Measurements from ENCODE around the gene FYB2.

FYB2 gene, protein sequence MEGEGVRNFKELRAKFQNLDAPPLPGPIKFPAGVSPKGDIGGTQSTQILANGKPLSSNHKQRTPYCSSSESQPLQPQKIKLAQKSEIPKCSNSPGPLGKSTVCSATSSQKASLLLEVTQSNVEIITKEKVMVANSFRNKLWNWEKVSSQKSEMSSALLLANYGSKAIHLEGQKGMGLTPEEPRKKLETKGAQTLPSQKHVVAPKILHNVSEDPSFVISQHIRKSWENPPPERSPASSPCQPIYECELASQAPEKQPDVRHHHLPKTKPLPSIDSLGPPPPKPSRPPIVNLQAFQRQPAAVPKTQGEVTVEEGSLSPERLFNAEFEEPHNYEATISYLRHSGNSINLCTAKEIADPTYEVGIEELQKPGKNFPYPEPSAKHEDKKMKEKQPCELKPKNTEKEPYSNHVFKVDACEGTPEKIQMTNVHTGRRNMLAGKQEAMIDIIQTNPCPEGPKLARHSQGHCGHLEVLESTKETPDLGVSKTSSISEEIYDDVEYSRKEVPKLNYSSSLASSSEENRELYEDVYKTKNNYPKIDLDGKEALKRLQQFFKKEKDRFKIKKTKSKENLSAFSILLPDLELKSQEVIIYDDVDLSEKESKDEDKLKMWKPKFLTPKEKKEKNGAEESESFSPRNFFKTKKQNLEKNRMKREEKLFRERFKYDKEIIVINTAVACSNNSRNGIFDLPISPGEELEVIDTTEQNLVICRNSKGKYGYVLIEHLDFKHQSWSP

DNA sequence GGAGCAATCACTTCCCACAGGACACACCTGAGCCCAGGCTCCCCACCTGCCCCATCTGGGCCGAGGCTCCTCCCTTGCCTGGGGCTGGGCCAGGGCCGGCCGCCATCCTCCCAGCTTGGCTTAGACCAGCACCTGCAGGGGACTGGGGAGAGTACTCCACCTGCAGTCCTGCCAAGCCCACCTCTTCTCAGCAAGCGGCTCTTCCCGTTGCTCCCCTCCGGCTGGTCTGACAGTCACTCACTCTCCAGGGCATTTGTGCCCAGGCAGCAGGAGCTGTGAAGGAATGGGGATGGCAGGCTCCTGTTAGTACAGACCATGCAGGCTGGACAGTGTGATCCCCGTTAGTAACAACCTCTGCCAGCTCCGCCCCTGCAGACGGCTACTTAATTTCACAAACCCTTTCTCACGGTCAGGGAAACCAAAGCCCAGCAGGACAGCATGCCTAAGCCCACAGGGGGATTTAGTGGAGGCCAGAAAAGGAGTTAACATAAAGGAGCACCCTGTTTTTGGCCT is at the start of gene FYB2:
Gene FYB2, minus strand, starts transcription at position 18 of the 513 bp plus-strand sequence. CDS start 114 bp downstream, outside the sequence.
- DNase-seq (ENCODE audit: low read depth) = no peak

DNA sequence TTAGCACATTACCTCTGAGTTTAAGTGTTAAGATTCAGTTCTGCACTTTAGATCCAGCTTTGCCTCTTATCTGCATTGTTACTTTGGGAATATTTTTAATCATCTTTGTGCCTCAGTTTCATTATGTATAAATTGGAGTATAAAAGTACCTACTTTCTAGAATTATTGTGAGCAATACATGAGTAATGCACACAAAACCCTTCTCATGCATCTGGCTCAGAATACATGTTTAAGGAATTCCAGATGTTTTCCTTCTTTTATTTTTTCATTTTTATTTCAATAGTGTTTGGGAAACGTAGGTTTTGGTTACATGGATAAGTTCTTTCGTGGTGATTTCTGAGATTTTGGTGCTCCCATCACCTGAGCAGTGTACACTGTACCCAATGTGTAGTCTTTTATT is 49.6 kb upstream of the FYB2 start:
- no peak for DNase-seq (ENCODE audit: low read depth)

DNA sequence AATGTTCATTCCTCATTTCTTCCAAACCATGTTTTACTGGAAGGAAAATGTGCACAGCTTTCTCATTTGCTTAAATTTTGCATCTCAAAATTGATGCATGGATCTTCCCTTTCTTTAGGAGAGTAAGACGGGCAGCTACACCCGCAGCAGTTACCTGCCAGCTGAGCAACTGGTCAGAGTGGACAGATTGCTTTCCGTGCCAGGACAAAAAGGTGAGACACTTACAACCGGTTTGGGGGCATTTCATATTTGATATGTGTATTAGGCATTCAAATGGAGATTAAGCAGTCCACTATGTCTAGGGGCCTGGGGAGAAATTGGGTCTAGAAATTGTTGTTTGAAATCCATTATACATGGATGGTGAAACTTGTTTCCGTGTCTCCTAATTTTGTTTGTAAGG is 48.3 kb upstream of the FYB2 start:
- no peak for DNase-seq (ENCODE audit: low read depth)

DNA sequence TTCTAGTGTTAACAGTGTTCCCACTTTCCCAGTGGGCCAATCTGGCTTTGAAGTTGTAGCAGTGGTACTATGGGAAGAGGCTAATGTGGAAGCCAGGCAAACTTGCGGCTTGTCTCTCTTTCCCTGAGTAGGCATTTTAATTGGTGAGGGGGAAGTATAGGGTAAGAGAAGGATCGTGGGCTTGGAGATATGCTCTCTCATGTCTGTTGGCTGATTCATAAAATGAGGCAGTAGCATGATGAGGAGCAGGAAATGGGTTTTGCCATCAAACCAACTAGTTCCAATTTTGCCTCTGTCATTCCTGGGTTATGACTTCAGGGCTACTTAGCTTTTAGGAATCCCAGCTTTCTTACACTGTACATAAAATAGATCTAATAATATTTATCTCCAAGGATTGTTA is 47.5 kb upstream of the FYB2 start:
- no peak for DNase-seq (ENCODE audit: low read depth)

DNA sequence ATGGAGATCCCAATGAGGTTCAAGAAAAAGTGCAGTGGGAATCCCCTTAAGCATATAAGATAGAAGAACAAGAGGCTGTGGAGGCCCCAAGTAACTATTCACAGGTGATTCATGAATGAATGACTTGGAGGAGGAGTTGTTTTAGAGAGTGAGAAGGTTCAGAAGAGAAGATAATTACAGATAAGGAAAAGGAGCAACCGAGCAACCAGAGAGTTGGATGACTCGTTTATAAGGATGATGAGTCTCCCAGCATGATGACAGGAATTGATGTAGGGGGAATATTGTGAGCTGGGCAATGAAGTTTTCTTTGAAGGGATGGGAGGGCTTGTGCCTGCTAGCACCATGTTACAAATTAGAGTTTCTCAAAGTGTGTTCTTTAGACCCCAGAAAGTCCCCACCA is 45.2 kb upstream of the FYB2 start:
- no peak for DNase-seq (ENCODE audit: low read depth)

DNA sequence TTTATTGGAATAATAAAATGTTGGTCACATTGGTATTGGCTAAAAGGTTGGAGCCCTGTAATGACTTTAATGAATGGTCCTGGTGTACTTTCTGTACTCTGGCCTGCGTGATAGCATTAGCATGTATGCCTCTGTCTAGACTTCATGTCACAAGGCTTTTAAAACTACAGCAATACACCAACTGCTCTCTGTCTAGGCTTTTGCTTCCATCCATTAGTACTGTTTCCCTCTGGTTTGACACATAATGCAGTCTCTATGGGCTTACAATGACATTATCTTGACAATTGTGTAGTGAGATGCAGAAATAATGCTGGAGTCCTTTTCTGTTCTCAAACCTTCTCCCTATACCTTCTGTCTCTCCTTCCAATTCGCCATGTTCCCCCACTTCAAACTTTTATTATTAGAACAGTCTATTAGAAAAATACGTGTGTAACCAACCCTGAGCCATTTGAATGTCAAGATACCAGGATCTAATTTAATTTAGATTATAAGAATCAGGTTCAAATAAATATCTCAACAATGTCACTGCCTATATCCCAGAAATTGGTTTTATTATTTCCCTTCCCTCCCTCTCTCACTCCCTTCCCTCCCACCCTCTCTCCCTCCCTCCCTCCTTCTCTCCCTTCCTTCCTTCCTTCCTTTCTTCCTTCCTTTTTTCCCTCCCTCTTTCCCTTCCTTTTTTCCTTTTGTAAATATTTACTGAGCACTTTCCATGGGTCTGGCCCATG is 44.2 kb upstream of the FYB2 start:
- DNase-seq (ENCODE audit: low read depth) = no peak

DNA sequence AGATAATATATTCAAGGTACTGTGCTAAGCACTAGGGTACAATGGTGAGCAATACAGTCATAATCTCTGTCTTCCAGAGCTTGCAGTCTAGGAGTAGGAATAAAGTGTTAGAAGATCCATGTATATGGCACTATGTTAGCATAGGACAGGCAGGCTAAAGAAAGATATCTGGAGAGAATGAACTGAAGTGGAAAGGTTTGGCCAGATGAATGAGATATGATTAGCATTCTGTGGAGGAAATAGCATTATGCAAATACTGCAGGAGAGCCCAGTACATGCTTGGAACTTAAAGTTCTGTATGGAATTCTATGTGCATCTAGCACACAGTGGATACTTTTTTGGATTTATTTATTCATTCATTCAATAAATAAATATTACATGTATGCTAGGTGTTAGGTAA is 40.1 kb upstream of the FYB2 start:
- DNase-seq (ENCODE audit: low read depth) = no peak

DNA sequence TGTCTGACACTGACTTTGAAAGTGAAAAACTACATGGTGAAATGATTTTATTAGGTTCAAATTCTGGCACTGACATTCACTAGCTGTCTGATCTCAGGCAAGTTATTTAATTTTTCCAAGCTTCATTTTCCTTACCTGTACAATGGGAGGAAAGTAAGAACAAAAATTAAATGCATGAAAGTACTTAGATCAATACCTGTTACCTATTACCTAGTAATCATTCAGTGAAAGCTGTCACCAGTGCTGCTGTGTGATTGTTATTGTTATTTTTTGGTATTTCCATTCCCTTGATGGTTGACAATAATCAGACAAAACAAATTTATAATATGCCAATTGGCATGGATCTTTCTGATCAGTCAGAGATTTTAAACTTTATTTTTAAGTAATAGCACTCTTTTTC is 37.0 kb upstream of the FYB2 start:
- no peak for DNase-seq (ENCODE audit: low read depth)

DNA sequence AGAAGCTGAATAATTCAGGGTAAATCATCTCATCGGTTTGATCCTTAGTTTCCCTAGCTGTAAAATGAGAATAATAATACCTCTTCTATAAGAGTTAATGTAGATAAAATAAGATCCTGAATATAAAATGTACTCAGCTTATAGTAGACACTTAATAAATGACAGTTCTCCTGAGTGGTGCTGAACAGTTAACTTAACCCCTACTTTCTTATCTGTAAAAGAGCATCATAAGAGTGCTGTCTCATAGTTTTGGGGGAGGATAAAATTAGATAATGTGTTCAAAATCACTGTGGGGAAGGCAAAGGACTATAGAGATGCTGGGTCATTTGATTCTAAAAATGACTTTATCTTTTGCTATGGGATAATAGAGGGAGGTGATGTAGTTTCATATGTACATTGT is 36.0 kb upstream of the FYB2 start:
- no peak for DNase-seq (ENCODE audit: low read depth)

DNA sequence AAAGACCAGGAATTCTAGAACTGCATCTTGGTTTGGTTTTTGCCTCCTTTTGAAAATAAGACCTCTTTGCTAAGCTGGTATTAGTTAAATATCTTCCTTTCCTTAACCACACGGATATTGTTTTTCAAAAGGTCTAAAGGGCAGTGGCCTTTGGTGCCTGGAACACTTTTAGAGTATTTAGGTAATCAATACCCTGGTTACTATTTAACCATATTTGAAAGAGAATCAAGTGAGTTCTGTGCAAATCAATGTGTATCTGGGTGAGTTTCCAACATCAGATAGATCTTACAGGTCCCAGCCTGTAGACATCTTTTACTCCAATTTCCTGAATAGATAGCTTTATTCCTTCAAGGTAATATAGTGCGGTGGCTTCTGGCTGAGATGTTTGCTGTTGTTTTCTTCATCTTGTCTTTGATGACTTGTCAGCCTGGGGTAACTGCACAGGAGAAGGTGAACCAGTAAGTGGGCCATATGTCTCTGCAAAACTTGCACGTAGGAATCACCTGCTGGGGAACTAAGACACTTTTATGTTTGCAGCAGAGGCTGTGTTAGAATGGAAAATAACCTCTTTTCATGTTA is 35.4 kb upstream of the FYB2 start, which contains the start of gene C8A:
Gene C8A, plus strand, starts transcription at position 277 of the 579 bp plus-strand sequence. Its CDS starts 105 bp downstream, at position 382.
- DNase-seq (ENCODE audit: low read depth) = no peak

DNA sequence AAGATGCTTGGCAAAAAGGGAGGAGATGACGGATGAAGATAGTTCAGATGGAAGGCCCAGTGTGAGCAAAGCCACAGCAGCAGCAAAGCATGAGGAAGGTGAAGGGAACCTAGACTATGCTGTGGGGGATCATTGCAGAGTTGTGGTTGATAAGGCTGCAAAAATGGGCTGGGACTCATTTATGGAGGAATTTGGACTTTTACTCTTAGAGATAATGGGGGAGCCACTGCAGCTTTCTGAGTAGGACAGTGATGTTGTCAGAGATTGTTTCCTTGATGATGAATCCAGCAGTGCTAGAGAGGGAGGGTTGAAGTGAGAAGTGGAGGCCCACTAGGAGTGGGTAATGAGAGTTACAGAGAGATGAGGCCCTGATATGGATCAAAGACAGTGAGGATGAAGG is 33.3 kb upstream of the FYB2 start:
- DNase-seq (ENCODE audit: low read depth) = no peak

DNA sequence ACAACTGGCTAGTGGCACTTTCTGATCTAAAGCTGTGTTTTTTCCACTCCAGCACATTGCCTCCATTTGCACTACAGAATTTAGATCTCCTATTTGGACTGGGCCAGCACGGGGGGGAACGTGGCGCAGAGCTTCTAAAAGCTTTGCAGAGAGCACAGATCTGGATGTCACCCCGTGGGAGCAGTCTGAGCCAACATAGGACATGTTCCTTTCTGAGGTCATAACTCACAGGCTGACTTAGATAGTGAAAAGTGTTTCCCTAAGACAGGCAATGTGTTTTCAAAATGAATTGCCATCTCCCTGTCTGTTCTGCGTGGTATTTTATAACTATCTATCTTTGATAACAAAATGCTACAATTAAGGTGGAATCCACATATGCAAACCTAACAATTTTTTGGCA is 31.7 kb upstream of the FYB2 start:
- no peak for DNase-seq (ENCODE audit: low read depth)

DNA sequence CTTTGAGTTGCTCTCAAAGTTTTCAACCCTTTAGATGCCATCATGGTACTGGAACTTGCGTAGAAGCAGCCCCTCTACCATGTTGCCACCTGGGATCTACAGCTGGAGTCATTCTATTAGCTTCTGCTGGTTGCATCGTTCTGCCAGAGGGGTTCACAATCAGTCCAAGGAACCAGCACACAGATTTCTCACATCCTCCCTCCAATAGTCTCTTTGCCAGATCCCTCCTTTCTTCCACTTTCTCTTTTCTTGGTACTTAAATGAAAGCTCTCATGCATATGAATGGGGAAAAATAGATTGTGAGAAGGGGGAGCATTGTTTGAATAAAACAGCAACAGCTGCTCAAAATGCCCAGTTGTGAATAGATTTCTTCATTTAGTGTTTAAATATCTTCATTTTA is 31.2 kb upstream of the FYB2 start:
- no peak for DNase-seq (ENCODE audit: low read depth)

DNA sequence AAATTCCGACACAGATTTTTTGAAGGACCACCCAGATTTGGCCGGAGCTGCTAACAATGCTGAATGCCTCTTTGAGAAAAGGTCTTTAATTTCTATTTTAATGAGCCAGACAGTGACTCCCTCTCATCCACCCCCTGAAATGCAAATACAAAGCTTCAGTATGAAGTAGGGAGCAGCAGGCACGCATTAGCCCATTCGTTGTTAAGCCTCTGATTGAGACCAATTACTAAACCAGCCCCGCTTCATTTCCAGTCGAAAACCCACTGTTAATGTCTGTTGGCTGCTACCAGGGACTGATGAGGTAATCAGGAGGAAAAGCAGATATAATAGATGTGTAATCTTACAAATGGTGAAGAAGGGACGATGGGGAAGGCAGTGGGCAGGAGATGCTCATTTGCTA is 30.5 kb upstream of the FYB2 start:
- DNase-seq (ENCODE audit: low read depth) = no peak

DNA sequence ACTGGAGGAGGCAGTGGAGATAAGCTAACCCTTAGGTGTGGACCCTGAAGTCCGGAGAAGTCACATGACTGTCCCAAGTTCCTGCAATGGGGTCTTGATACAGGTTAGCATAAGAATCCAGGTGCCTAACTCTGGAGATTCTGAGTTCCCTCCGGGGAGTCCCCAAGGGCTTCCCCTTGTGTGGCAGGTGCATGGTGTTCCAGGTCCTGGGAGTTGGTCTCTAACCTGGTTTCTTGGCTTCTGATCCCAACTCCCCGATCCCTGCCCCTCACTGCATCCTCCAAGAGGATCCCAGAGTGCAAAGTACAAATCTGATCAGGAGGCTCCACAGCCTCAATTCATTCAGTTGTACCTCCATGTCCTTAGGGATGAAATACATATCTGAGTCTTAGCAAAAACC is 26.1 kb upstream of the FYB2 start:
- DNase-seq (ENCODE audit: low read depth) = no peak

DNA sequence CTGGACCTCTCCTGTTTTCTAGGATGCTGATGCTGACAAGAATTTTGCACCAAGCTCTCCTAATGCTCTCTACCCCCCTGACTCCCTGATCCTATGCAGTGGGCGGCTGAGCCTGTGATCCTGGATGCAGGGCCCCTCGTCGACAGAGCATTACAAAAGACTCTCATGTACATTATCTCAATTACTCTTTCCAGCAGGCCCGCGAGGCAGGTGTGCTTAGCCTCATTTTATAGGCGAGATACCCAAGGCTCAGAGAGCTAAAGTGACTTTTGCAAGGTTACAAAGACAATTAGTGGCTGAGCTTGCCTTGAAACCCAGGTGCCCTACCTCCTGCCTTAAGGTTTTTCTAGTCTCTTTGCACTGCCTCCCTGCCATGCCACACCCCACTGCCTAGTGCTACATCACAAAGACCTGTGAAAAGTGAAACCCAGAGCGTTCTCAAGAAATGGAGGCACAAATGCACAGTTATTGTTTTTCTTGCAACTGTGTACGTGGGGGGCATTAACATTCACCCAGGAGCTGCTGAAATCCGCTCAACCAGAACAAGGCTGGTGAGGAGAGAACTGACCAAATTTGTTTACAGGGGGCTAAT is 25.4 kb upstream of the FYB2 start:
- no peak for DNase-seq (ENCODE audit: low read depth)

DNA sequence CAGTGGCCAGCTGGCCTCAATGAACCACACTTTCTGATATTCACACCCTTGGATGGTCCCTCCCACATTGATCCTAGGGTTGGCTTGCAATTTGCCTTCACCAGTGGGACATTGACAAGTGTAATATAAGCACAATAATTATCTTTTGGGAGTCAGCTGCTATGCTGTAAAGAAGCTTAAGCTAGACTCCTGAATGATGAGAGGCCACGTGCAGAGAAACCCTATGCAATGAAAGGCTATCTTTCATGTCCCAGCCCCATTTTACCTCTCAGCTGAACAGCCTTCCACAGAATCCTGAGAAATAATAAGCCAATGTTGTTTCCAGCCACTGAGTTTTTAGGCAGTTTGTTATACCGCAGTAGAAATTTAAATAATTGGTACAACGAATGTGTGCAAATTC is 24.3 kb upstream of the FYB2 start:
- no peak for DNase-seq (ENCODE audit: low read depth)

DNA sequence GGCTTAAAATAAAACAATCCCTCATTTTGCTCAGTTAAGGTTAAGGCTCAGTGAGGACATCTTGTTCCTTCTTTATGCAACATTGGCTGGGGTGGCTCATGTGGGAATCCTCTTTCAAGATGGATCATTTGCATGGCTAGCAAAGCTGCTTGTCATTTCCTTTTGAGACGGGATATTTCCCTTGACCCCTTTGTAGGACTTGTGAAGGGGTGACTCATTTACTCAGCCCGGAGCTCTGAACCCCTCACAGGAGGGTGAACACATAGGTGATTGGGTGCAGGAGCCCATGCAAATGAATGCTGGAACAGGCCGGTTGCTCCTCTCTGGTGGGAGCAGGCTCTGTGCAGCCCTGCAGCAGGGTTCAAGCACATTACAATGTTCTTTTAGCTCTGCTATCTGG is 19.6 kb upstream of the FYB2 start:
- DNase-seq (ENCODE audit: low read depth) = no peak

DNA sequence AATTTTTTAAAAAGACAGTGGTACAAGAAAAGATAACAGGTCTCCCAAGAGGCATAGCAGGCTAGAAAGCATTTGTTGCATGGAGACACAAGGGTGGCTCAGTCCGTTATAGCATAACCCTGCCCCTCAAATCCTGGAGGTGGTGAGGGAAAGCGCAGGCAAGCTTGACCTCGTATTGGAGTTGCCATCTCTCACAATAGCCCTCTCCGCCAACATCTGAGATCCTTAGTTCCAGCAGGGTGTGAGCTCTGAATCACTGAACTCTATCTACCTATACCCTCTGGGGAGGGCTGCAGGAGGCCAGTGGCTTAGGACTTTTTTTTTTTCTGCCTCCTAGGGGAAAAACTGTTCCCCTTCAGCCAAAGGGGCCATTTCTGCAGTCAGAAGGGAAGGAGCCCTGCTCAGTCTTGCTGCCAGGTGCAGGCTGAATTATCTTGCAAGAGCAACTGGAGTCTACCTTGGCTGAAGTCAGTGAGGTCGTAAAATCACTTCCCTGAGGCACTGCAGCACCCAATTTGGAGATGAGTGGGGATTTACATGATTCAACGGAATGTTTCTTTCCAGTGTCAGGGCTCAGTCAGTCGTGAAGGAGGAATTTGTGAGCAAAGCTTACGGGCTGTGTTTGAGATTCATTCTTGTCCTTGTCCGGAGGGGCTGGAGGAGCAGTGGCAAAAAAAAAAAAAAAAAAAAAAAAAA is 18.2 kb upstream of the FYB2 start:
- no peak for DNase-seq (ENCODE audit: low read depth)

DNA sequence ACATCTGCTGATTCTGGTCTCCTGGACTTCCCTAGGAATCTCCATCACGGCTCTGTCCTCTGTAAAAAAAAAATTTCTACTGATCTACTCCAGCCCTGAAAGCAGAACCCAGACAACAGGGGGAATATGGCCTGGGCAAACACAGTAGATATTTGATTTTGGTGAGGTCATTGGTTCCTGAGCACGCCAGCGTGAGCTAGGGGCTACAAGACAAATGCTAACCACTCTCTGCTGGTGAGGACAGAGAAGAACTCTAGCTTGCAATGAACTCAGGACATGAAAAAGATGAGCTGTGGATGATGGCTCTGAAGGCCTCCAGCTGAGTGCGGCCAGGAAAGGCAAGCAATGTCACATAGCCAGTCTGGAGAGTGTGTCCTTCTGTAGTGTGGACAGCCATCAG is 17.2 kb upstream of the FYB2 start:
- DNase-seq (ENCODE audit: low read depth) = no peak

DNA sequence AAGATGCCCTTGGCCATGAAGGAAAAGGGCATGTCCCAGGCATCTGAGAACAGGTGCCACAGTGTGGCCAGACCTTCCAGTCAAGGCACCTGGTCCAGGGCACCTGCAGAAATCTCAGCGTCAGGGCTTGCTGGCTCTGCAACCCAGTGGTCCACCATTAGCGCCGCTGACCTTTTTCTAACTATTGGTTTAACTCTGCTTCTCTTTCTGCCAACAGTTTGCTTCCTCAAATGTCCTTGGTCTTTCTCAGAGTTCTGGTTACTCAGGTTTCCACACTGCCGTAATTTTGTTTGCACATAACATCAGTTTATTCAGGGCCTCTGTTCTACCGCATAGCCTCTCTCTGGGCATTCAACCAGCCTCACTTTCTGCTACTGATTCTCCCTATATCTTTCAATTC is 16.5 kb upstream of the FYB2 start:
- DNase-seq (ENCODE audit: low read depth) = no peak
